Cardiac muscle cell (in vitro differentiated cells and primary cell): ENCODE results near the gene ANGEL2. TPM values are rescaled to one million over a fixed set of nuclear protein-coding genes. Genes with fewer than 3 reads are reported as not detected.
A peak's percentile ranks its signal among the peaks of the same experiment; 100 is the strongest.

Experiments
- DNase-seq, 2 donors: peaks; one replicate each; pipeline versions ENCODE4 v3.0.0 to v3.0.0-alpha.2; 2010 to 2017; ENCODE audit warnings: low read depth in 1 of 2, low spot score in 1 of 2
- H3K27ac ChIP-seq: fragments of 200-600 bp; sonication (generic); 2 replicates; pipeline ENCODE4 v1.5.1; 2016
- H3K27me3 ChIP-seq: fragments of 200-600 bp; sonication (generic); 2 replicates; pipeline ENCODE4 v1.6.0; 2016; ENCODE audit warnings: control low read depth
- H3K36me3 ChIP-seq: fragments of 200-600 bp; sonication (generic); 2 replicates; pipeline ENCODE4 v1.5.1; 2016; ENCODE audit warnings: control low read depth
- H3K4me1 ChIP-seq: fragments of 200-600 bp; sonication (generic); 2 replicates; pipeline ENCODE4 v1.8.1; 2017; ENCODE audit warnings: low read depth, mild to moderate bottlenecking, mixed run types
- H3K4me3 ChIP-seq: fragments of 200-600 bp; sonication (generic); 2 replicates; pipeline ENCODE4 v1.5.1; 2016; ENCODE audit warnings: mild to moderate bottlenecking
- H3K9me3 ChIP-seq: fragments of 200-600 bp; sonication (generic); 2 replicates; pipeline ENCODE4 v1.5.1; 2017; ENCODE audit warnings: low read depth, mild to moderate bottlenecking, control low read depth
- polyA plus RNA-seq: library from polyadenylated mRNA; unstranded; fragments of >200 nt; fragmentation: Nextera tagmentation; extraction: Ambion mirVana; gene quantifications from 2 replicates; pipeline ENCODE4 v1.2.1, GENCODE V29; 2016
- total RNA-seq: library from RNA; depleted of rRNA; stranded (reverse); fragments of >200 nt; gene quantifications from 2 replicates; pipeline ENCODE4 v1.2.3, GENCODE V29; 2016
- TF ChIP-seq, protein P1 (sequence below): IDR thresholded peaks from 2 replicates; pipeline ENCODE4 v1.5.1; 2012; ENCODE audit warnings: low read depth, mild to moderate bottlenecking, low read length

The ANGEL2 gene
- total and polyA plus RNA-seq, 2 experiments from 2014 or later = 25.1 to 41.2 TPM

DNA sequence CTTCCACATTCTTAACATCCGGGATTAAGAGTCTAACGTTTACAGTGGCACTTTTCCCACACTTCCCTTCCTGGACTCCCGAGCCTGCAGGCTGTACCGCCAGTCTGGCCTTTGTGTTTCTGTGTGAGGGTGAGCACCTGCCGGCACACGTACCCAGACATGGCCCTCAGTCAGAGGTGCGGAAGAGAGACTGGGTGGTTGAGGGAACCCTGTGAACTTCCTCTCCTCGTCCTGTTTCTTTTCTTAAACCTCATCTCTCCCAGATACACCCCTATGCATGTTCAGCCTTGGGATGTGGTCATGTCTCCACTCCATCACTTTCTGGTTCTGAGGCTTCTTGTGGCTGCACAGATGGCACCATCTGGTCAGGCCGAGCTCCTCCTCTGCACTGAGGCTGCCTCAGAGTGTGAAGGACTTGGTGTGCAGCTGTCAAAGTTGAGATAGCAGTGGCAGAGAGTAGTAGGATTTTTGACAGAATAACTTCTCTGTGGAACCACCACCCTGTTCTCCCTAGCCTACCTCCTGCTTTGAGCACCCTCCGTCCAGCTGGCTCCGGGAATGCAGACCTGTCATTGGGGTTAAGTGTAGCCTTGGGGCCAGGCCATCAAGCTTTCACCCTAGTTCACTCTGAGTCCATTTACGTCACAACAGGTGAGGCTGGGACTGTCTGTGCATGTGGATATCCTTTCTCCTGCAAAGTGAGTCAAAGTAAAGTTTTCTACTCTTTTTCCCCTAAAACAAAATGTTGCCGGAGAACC is 33.9 kb downstream of the ANGEL2 start:
- H3K9me3 ChIP-seq = no peaks in the 10 kb centered on the region
- H3K4me1 ChIP-seq = no peaks in the 10 kb centered on the region
- H3K4me3 ChIP-seq = no peak overlapping the region
- H3K27ac ChIP-seq = peak overlapping the region; percentile 32
- no peak for DNase-seq
- TF ChIP-seq, protein P1, sequence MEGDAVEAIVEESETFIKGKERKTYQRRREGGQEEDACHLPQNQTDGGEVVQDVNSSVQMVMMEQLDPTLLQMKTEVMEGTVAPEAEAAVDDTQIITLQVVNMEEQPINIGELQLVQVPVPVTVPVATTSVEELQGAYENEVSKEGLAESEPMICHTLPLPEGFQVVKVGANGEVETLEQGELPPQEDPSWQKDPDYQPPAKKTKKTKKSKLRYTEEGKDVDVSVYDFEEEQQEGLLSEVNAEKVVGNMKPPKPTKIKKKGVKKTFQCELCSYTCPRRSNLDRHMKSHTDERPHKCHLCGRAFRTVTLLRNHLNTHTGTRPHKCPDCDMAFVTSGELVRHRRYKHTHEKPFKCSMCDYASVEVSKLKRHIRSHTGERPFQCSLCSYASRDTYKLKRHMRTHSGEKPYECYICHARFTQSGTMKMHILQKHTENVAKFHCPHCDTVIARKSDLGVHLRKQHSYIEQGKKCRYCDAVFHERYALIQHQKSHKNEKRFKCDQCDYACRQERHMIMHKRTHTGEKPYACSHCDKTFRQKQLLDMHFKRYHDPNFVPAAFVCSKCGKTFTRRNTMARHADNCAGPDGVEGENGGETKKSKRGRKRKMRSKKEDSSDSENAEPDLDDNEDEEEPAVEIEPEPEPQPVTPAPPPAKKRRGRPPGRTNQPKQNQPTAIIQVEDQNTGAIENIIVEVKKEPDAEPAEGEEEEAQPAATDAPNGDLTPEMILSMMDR = no peak
- H3K36me3 ChIP-seq = no peaks in the 10 kb centered on the region
- H3K27me3 ChIP-seq = no peaks in the 10 kb centered on the region

DNA sequence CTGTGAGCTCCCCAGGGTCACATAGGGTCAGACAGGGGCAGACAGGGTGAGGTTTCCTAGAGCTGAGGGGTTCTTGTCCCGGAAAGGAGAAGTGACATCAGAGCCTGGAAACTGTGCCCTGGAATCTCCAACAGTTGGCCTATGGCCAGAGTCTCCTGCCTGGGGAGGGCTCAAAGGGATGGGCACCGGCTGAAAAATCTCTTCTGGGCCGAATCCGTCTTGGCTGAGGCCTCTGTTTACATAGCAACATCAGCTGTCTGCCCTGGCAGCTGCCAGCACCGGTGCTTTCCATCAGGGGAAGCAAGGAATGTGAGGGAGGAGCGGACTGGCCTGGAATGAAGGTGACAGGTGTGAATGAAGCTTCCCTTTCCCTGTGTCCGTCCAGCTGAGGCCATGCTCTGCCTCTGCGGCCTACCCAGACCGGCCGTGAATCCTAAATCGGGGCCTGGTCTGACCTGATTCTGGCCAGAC is 34.6 kb downstream of the ANGEL2 start:
- H3K4me3 ChIP-seq = no peak overlapping the region
- no peaks in the 10 kb centered on the region for H3K9me3 ChIP-seq
- TF ChIP-seq, protein P1 = no peak
- no peaks in the 10 kb centered on the region for H3K4me1 ChIP-seq
- H3K27me3 ChIP-seq = no peaks in the 10 kb centered on the region
- peak overlapping the region; percentile 32 for H3K27ac ChIP-seq
- peak; percentile 14 to 18 for DNase-seq
- no peaks in the 10 kb centered on the region for H3K36me3 ChIP-seq

DNA sequence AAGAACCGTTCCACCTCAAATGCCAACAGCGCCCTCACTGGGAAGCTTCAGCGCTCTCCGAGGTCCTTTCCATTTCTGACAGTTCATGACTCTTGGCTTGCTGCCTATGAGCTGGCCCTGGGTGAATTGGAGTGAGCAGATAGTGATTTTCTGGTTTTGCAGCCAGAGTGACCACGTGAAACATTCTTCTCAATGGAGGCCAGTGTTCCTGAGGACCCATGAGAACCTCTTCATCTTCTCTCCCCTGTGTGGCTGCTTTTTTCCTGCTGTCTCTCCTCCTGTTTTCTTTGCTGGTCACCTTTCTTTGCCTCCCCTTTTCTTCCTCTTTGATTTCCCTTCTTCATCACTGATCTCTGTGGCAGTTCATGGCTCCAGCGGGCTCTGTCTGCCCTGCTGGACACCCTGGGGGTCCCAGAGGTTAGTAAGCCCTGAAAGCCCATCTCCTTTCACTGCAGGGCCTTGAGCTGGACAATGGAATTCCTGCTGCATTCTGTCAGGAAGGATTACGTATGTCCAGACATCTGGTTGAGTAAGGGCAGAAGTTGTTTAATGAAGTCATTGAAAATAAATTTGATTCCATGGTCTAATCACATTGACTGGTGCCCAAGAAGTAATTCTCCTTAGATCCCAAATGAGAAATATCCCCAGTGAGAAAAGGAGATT is 35.4 kb downstream of the ANGEL2 start:
- Histone ChIP-seq H3K9me3 (no peaks in the 10 kb centered on the region), H3K27me3 (no peaks in the 10 kb centered on the region), H3K4me1 (no peaks in the 10 kb centered on the region), H3K36me3 (no peaks in the 10 kb centered on the region), H3K27ac (no peak overlapping the region), H3K4me3 (no peak overlapping the region)
- DNase-seq = peak; percentile 18 to 48
- TF ChIP-seq, protein P1 = no peak

DNA sequence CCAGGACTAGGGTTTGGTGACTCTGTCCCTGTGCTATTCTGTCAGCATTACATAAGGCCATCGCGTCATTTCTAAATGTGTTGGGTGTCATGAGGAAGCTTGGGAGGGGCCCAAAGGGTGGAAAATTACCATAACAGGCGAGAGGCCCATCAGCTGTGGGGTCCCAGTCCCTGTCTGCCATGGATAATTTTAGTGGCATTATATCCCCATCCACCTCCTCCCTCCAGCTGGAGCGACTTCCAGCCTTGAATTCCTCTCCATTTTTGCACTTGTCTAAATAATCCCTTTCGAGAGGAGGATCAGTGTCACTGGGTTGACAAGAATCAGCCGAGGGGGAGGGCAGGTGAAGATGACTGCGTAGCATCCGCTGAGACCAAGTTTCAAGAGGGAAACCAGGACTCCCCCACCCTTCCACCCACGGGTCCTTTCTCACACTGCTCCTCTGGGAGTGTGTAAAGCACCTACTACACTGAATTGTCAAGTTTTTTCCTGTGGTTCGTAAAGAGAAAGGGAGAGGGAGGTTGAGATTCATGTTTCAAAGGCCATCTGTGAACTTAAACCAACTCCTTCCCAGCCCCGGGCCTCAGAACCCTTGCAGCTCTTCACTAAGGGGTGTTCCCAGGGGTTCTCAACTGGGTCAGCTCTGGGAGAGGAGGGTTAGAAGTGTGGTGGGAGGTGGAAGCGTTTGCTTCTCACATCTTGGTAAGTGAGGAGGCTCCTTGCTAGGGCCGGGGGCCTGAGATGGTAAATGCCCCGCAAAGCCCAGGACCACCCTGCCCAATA is 36.1 kb downstream of the ANGEL2 start:
- no peak for DNase-seq
- no peaks in the 10 kb centered on the region for H3K4me1 ChIP-seq
- no peak overlapping the region for H3K4me3 ChIP-seq
- no peak overlapping the region for H3K27ac ChIP-seq
- H3K27me3 ChIP-seq = no peaks in the 10 kb centered on the region
- TF ChIP-seq, protein P1 = no peak
- H3K36me3 ChIP-seq = no peaks in the 10 kb centered on the region
- no peaks in the 10 kb centered on the region for H3K9me3 ChIP-seq

DNA sequence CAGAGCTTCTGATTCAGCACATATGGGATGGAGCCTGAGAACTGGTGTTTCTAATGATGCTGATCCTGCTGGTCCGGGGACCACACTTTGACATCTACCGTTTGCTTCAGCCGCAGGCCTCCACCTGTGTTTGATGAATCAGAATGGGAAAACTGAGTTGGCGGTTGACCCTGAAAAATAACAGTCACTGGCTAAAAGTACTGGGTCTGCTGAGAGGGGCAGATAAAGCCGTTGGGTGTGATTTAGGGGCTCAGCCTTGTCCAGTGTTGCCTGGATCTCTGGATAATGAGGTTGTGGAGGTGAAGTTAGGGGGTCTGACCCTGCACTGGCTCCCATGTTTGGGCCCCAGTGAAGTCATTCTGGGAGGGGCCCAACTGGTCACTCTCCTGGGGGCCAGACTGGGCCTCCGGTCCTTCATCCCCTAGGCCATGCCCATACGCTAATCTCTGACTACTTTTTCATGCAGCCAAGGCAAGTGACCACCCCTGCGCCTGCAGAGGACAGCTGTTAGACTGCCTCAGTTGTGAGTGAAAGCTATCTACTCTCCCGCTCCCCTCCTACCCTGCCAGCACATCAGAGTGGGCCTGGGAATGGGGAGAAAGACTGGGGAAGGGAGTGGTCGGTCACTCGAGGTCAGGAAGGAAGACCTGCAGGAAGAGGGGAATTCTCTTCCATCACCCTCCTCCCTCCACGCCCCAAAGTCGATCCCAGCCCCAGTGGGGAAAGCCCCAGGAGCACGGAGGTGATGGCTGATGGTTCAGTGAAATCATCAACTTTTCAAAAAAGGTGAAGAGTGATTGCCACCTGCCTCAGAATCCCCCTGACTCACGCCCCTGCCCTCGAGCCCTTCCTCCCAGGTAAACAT is 37.7 kb downstream of the ANGEL2 start:
- TF ChIP-seq, protein P1 = no peak
- Histone ChIP-seq H3K4me3 (no peak overlapping the region), H3K36me3 (no peaks in the 10 kb centered on the region), H3K27ac (no peak overlapping the region), H3K27me3 (no peaks in the 10 kb centered on the region), H3K9me3 (no peaks in the 10 kb centered on the region), H3K4me1 (no peaks in the 10 kb centered on the region)
- DNase-seq = no peak
